HFF-Myc (cell line): ENCODE measurements around the gene C16orf74.

Experiments used
- DNase-seq: peaks from one replicate; pipeline ENCODE4 v3.0.0-alpha.2; 2011; ENCODE audit warnings: low read depth; ENCODE audit errors: extremely low read depth
- H3K4me3 ChIP-seq: replicated peaks from 2 replicates; pipeline ENCODE4 v1.5.1; 2011; ENCODE audit warnings: low read depth, mild to moderate bottlenecking, control low read depth, low read length
- TF ChIP-seq, protein P1 (sequence below): IDR thresholded peaks from 2 replicates; pipeline ENCODE4 v1.5.1; 2012; ENCODE audit warnings: mild to moderate bottlenecking, low read depth, low read length, control low read depth; ENCODE audit errors: missing control alignments

Gene C16orf74

DNA sequence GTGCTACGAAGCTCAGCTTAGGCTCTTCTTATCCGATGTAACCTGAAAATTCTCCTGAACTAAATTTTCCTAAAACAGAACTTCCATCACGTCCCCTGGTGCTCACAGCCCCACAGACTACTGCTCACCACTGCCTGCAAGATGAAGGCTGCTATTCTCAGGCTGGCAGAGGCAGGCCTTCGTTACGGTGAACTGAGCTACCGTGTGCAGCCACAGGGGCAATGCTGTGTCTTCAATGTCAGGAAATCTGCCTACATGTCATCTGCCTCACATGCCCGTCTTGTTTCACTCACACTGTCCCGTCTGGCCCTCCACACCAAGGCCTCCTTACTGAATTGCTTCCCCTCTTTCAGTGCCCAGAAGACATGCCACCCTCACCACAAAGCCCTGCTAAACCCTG, 32.5 kb upstream of the C16orf74 start:
- H3K4me3 ChIP-seq = no peak overlapping the region

DNA sequence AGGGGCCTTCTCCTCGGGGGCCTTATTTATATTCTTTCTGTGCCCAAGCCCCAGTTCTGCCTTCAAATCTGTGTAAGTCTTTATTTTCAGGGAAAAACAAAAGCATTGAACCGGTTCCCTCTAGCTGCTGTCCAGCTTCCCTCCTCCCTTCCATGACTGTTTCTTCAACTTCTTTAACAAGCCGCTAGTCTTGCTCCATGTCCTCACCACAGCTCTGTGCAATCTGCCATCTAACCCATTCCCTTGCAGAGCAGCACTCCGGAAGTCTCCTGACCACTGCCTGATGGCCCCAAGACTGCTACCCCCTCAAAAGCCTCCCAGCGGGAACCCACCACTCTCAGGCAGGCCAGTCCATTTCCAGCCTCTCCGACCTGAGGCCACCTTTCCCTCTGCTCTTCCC, 31.6 kb upstream of the C16orf74 start:
- TF ChIP-seq, protein P1, sequence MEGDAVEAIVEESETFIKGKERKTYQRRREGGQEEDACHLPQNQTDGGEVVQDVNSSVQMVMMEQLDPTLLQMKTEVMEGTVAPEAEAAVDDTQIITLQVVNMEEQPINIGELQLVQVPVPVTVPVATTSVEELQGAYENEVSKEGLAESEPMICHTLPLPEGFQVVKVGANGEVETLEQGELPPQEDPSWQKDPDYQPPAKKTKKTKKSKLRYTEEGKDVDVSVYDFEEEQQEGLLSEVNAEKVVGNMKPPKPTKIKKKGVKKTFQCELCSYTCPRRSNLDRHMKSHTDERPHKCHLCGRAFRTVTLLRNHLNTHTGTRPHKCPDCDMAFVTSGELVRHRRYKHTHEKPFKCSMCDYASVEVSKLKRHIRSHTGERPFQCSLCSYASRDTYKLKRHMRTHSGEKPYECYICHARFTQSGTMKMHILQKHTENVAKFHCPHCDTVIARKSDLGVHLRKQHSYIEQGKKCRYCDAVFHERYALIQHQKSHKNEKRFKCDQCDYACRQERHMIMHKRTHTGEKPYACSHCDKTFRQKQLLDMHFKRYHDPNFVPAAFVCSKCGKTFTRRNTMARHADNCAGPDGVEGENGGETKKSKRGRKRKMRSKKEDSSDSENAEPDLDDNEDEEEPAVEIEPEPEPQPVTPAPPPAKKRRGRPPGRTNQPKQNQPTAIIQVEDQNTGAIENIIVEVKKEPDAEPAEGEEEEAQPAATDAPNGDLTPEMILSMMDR = no peak
- H3K4me3 ChIP-seq = no peak overlapping the region
- no peak for DNase-seq

More for the DNA sequence above, 32.5 kb upstream of the C16orf74 start:
- DNase-seq = no peak
- TF ChIP-seq, protein P1 = no peak

DNA sequence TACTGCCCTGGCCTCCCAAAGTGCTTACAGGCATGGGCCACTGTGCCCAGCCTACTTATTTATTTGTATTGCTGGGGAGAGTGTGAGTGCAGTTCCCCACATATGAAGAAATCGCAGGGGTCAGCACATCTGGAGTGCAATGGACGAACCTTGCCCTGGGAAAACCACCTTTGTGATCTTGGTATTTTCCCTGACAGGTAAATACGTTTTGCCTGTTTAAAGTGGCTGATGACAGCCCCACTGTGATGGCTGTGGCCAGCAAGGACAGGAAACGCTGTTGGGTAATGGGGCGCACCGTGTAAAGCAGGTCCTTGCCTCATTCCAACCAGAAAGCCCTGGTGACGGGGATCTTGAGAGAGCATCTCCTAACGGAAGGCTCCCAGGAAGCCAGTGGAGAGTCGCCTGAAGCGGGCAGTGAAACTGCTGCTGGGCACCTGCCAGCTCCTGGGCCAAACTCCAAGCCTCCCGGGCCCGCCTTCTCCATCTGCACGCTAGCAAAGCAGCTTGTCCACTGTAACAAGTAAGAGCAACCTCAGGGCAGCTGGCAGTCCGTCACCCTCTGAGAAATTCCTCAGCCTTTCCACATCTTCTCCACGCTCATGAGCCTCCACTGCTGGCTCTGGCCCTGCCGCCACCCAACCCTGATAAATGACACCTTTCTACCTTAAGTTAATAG, 30.9 kb upstream of the C16orf74 start:
- TF ChIP-seq, protein P1 = no peak
- no peak for DNase-seq
- no peak overlapping the region for H3K4me3 ChIP-seq

DNA sequence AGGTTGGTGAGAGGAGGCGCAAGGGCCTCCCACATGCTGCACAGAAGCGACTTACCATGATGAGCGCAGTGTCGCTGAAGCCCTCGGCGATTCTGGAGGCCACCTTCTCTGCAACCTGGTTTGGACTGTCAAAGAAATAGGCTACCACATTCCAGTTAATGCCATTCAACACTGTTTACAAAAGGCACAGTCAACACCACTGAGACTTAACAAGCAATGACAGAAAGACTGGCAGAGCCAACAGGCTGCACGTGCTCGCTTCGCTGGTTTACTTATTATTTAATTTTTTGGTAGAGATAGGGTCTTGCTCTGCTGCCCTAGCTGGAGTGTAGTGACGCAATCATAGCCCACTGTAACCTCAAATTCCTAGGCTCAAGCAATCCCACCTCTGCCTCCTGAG, 30.3 kb upstream of the C16orf74 start:
- DNase-seq = no peak
- TF ChIP-seq, protein P1 = no peak
- H3K4me3 ChIP-seq = no peak overlapping the region

DNA sequence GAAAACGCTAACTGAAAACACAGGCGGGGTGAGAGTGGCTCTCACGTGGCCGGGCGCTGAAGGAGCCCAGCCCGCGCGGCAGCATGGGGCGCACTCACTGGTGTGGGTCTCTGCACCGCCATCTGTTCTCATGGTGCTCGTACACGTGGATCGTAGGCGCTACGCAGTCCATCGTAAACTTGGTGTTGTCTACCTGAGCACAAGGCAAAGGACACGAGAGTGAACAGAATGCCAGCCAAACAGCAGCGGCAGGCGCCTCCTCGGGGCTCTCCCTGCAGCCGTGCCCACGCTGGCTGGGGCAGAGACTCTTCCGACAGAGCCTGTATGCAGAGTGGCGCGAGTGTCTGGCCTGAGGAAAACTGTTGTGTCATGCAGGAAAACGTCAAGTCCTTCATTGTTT, 29.4 kb upstream of the C16orf74 start:
- DNase-seq = no peak
- TF ChIP-seq, protein P1 = no peak
- no peak overlapping the region for H3K4me3 ChIP-seq

DNA sequence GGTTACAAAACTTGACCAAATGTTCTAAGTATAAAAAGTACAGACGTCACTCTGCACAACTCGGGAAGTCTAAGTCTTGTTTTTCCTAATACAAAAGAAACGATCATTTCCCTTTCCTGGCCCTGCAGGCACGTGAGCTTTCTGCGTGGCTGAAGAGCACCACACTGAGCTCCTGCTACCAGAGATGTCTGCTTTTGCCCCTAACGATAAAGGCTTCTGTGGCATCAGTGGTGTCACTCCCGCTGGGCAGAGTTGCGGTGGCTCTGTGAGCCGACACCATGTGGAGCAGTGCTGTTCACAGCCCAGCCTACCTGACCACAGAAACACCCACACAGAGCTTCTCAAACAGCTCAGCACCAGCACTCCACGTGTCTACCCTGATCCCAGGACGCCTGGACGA, 28.0 kb upstream of the C16orf74 start:
- DNase-seq = no peak
- TF ChIP-seq, protein P1 = no peak
- H3K4me3 ChIP-seq = no peak overlapping the region
